ENCODE measurements around the gene WWOX.

DNA sequence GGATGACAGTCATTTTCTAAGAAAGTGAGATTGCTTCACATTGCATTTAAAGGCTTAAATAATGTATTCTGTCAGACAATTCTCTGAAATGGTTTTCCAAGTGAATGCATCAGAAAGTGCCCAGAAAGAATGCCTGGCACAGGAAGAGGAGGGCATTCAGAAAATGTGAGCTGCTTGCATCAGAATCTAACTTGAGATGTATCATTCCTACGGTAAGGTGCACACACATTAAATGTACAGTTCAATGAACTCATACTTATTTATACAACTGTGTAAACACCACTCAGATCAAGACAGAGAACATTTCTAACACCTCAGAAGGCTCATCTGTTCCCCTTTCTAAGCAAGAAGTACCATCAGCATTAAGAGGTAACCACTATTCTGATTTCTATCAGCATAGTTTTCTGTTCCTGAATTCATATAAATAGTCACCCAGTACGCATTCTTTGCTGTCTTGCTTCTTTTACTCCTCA lies 863.0 kb downstream of the WWOX start:
- TF ChIP-seq YY1 (IDR thresholded peaks at IDR 0.05; ENCODE audit: insufficient read depth, insufficient read length) (no peak), ZNF274 (IDR thresholded peaks at IDR 0.05; ENCODE audit: low read depth, low read length) (no peak), SUZ12 (IDR thresholded peaks at IDR 0.05; ENCODE audit: extremely low read depth, insufficient read depth, insufficient read length) (no peak)

Measured in NT2/D1 (cell line).